Nephron progenitor cell (in vitro differentiated cells): ENCODE measurements around the gene RPL5.
A peak's percentile ranks its signal among the peaks of the same experiment; 100 is the strongest.

Experiments used
- DNase-seq: peaks from one replicate; pipeline ENCODE4 v3.0.0; 2021
- H3K27ac Mint-ChIP-seq: 2 replicates; pipeline ENCODE4 v1.8.0; 2021; ENCODE audit warnings: mild to moderate bottlenecking, moderate library complexity, mixed read lengths
- H3K27me3 Mint-ChIP-seq: 2 replicates; pipeline ENCODE4 v1.8.0; 2021; ENCODE audit warnings: mild to moderate bottlenecking, low read depth, mixed read lengths; ENCODE audit not compliant: poor library complexity
- H3K36me3 Mint-ChIP-seq: 2 replicates; pipeline ENCODE4 v1.8.0; 2021; ENCODE audit warnings: low read depth, mixed read lengths
- H3K4me1 Mint-ChIP-seq: 2 replicates; pipeline ENCODE4 v1.8.0; 2021; ENCODE audit warnings: mixed read lengths
- H3K4me3 Mint-ChIP-seq: 2 replicates; pipeline ENCODE4 v1.8.0; 2021; ENCODE audit warnings: mild to moderate bottlenecking, moderate library complexity, mixed read lengths
- H3K9me3 Mint-ChIP-seq: 2 replicates; pipeline ENCODE4 v1.8.0; 2021; ENCODE audit warnings: mild to moderate bottlenecking, moderate library complexity, mixed read lengths
- TF ChIP-seq, protein P1 (sequence below): fragments of 200-600 bp; sonication (generic); IDR thresholded peaks from 2 replicates; pipeline ENCODE4 v1.5.0; 2021; ENCODE audit warnings: antibody characterized with exemption

The RPL5 gene

DNA sequence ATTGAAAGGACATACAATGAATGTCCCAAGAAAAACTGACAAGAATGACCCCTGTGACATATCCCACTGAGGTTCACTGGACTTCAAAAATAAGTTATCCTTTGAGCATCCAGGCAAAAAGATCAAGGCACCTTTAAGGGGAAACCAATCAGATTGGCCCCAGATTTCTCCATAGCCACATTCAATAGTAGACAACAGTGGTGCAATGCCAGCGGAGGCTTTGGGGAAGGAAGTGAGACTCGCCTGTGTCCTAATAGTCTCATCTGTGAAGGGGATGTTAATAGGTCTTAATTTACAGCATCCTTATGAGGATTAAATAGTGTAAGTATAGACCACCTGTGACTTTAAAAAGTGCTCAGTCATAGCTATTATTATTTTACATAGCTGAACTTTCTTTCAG lies 21.5 kb downstream of the RPL5 start:
- DNase-seq = no peak
- H3K4me1 Mint-ChIP-seq = no peaks in the 10 kb centered on the region
- TF ChIP-seq, protein P1, sequence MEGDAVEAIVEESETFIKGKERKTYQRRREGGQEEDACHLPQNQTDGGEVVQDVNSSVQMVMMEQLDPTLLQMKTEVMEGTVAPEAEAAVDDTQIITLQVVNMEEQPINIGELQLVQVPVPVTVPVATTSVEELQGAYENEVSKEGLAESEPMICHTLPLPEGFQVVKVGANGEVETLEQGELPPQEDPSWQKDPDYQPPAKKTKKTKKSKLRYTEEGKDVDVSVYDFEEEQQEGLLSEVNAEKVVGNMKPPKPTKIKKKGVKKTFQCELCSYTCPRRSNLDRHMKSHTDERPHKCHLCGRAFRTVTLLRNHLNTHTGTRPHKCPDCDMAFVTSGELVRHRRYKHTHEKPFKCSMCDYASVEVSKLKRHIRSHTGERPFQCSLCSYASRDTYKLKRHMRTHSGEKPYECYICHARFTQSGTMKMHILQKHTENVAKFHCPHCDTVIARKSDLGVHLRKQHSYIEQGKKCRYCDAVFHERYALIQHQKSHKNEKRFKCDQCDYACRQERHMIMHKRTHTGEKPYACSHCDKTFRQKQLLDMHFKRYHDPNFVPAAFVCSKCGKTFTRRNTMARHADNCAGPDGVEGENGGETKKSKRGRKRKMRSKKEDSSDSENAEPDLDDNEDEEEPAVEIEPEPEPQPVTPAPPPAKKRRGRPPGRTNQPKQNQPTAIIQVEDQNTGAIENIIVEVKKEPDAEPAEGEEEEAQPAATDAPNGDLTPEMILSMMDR = no peak
- H3K9me3 Mint-ChIP-seq = peaks cover 11% of the 10 kb centered on the region
- H3K27ac Mint-ChIP-seq = no peak overlapping the region
- H3K27me3 Mint-ChIP-seq = no peaks in the 10 kb centered on the region
- peaks cover 11% of the 10 kb centered on the region for H3K36me3 Mint-ChIP-seq
- H3K4me3 Mint-ChIP-seq = no peak overlapping the region

DNA sequence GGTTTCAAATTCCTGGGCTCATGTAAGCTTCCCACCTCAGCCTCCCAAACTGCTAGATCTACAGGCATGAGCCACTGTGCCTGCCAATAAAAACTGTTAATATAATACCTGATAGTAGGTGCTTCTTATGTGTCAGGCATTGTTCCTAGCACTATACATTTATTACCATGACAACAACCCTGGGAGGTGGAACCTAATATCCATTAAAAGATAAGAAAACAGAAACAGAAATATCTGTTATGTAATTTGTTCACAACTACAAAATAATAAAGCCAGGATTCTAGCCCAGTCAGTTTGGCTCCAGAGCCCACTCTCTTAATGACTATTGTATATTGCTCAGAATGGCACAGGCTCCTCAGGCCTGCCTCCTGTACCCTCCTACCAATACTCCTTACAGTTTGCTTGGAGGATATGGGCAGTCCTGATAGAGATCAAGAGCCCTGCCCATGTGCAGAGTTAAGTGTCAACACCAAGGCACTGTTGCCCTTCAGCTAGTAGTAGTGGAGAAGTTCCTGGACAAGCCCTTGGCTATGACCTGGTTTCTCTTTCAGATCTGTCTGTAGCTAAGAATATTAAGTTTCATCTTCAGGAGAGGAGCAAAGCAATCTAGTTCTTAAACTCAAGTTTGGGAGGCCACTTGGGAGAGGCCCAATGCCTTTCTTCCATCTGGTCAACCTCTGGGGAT lies 22.4 kb downstream of the RPL5 start:
- Mint-ChIP-seq H3K27me3 (no peaks in the 10 kb centered on the region), H3K9me3 (peaks cover 11% of the 10 kb centered on the region), H3K36me3 (peaks cover 11% of the 10 kb centered on the region), H3K4me1 (no peaks in the 10 kb centered on the region), H3K27ac (no peak overlapping the region), H3K4me3 (no peak overlapping the region)
- no peak for DNase-seq
- TF ChIP-seq, protein P1 = no peak

DNA sequence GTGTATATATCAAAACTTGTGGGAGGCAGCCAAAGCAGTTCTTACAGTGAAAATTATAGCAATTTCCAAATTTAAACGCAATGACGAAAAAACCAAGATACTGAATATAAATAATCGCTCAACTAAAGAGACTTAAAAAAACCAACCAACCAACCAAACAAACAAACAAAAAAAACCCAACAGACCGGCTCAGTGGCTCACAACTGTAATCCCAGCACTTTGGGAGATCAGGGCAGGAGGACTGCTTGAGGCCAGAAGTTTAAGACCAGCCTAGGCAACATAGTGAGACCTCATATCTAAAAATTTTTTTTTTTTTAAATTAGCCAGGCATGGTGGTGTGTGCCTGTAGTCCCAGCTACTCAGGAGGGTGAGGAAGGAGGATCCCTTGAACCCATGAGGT lies 23.4 kb downstream of the RPL5 start:
- peaks cover 11% of the 10 kb centered on the region for H3K9me3 Mint-ChIP-seq
- no peaks in the 10 kb centered on the region for H3K27me3 Mint-ChIP-seq
- peaks cover 11% of the 10 kb centered on the region for H3K36me3 Mint-ChIP-seq
- no peak for DNase-seq
- no peak overlapping the region for H3K27ac Mint-ChIP-seq
- H3K4me3 Mint-ChIP-seq = no peak overlapping the region
- TF ChIP-seq, protein P1 = no peak
- no peaks in the 10 kb centered on the region for H3K4me1 Mint-ChIP-seq

DNA sequence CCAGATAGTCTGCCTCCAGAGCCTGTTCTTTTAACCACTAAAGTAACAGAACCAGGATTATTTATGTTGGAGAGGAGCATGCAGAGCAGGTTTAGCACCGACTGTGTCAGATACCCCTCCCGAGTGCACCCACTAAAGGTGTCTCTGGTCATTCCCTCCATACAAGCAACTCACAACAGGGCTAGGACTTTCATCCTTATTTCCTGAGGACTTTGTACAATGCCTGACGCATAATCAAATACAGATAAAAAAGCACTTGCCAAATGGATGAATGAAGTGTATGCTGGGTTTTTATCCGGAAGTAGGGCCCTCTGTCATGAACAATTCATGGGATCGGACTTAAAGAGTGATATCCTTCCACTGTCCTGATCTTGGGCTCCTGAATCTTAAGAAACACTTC lies 26.0 kb downstream of the RPL5 start:
- Mint-ChIP-seq H3K27me3 (no peaks in the 10 kb centered on the region), H3K4me1 (no peaks in the 10 kb centered on the region), H3K9me3 (peaks cover 11% of the 10 kb centered on the region), H3K4me3 (no peak overlapping the region), H3K27ac (no peak overlapping the region), H3K36me3 (peaks cover 11% of the 10 kb centered on the region)
- DNase-seq = no peak
- TF ChIP-seq, protein P1 = no peak

DNA sequence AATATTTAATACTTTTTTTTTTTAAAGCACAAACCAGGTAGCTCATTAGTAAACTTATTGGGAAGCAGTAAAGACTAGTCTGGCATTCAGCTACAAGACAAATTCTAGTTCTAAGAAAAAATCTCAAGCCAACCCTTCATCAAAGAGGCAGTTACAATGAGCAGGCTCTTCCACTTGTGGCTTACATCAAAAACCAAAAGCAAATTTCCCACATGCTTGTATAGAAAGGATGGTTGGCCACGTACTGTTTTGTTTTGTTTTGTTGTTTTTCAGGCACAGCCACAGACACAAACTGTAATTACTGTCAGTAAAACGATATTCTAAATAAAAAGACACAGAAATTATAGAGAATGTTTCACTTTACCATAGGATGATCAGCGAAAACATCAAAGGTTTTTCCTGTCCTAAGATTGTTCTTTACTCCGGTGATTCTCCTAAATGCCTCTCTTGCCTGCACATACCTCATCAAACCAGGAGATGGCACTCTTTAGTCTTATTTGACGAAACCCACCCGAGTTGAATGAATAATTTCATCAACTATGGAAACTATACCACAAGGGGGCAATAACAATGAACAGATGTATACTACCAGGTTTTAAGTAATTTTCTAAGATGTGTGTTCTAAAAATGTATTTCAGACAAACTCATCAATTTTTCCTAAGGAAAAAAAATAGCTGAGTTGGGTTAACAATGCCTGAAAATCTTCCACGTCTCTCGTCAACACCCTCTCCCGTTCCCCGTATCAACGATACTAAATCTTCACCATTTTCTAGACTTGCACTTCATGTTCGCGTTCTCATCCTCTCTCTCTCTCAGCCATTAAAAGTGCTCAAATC lies 26.9 kb downstream of the RPL5 start:
- Mint-ChIP-seq H3K9me3 (peaks cover 11% of the 10 kb centered on the region), H3K27me3 (no peaks in the 10 kb centered on the region), H3K36me3 (peaks cover 11% of the 10 kb centered on the region), H3K4me1 (no peaks in the 10 kb centered on the region), H3K4me3 (no peak overlapping the region), H3K27ac (no peak overlapping the region)
- TF ChIP-seq, protein P1 = peak; percentile 94
- peak; percentile 51 for DNase-seq
